Lower lobe of right lung (tissue), 2 donors: ENCODE results near the gene TRIM52. TPM values are rescaled to one million over a fixed set of nuclear protein-coding genes. Genes with fewer than 3 reads are reported as not detected.
"Not testable (repeated sequence)": the region's sequence is repeated elsewhere in the genome, so short reads cannot be mapped to it uniquely, and the experiment has no call there.

ENCODE experiments used
- ATAC-seq, 2 donors: fragments of 200-7000 bp; cut with Tn5 transposase; one replicate each; pipeline ENCODE4 v1.9.1; 2020 to 2022; ENCODE audit warnings: mild to moderate bottlenecking in 2 of 2, moderate library complexity in 2 of 2
- DNase-seq: peaks from one replicate; pipeline ENCODE4 v3.0.0-alpha.2; 2020
- H3K27ac ChIP-seq: fragments of 200-600 bp; one replicate; pipeline ENCODE4 v1.8.0; 2022
- H3K27me3 ChIP-seq: fragments of 200-600 bp; one replicate; pipeline ENCODE4 v1.8.0; 2022; ENCODE audit warnings: low read depth
- H3K36me3 ChIP-seq: fragments of 200-600 bp; one replicate; pipeline ENCODE4 v1.8.0; 2022; ENCODE audit warnings: mild to moderate bottlenecking
- H3K4me1 ChIP-seq: fragments of 200-600 bp; one replicate; pipeline ENCODE4 v1.8.0; 2022
- H3K4me3 ChIP-seq: fragments of 200-600 bp; one replicate; pipeline ENCODE4 v1.8.0; 2022; ENCODE audit warnings: mild to moderate bottlenecking
- H3K9me3 ChIP-seq: fragments of 200-600 bp; one replicate; pipeline ENCODE4 v1.8.0; 2022
- intact Hi-C: fragments of 100-400 bp; cut with DNase I; formaldehyde crosslinking; loops from one replicate; pipeline ENCODE4 v1.11.0; 2022
- long read RNA-seq: library from polyadenylated mRNA; unstranded; transcript quantifications from one replicate; pipeline ENCODE4 v2.0.0, GENCODE V29; 2021
- total RNA-seq: library from RNA; stranded (reverse); fragmentation: NEBNext Ultra II Directional; extraction: Animal tissue kit (Norgen Biotek cat#: 25700); gene quantifications from one replicate; pipeline ENCODE4 v1.2.1, GENCODE V29; 2021
- TF ChIP-seq, protein P1 (sequence below): fragments of 200-600 bp; IDR thresholded peaks from one replicate; pipeline ENCODE4 v1.8.0; 2022; ENCODE audit warnings: antibody characterized with exemption, mild to moderate bottlenecking
- donor health status: DM: no; HTN: yes; CAD: no; lungs with severe emphysema.

The TRIM52 gene
- total RNA-seq, result 20.8 TPM
- long read RNA-seq, full-length matches to known transcripts, result 21 of 24 reads
- long read RNA-seq, partial matches to known transcripts, result 0 of 24 reads
- long read RNA-seq, other reads (novel, unspliced or antisense), result 3 of 24 reads

DNA sequence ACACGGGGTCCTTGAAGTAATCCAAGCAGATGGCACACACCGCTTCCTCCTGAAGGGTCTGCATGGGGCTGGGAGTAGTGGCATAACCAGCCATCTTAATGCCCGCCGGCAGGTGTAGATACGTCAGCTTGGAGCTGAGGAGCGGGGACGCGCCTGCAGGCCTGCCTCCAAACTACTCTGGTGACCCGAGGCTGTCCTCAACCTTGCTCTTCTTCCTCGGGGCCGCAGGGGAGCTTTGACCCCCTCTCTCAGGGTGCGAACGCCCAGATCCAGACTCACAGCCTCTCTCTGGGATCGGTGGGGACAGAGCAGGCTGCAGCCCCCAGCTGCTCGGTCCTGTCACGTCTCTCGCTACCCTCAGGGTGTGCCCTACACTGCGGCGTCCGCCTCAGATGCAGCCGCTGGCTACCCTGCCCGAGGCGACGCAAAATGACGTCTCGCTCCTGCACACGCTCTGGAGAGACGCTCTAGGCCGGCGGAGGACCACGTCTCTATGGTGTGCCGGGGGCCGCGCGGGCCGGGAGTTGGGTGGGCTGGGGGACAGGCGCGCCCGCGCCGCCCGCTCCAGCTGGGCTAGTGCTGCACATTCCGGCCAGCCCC is at the start of gene TRIM52:
Gene TRIM52, minus strand, starts transcription at position 424 of the 600 bp plus-strand sequence. Its CDS starts 330 bp downstream, at position 94.
- intact Hi-C loops, result no loop called here
- H3K36me3 ChIP-seq, result peaks cover 22% of the 10 kb centered on the region
- TF ChIP-seq, protein P1, sequence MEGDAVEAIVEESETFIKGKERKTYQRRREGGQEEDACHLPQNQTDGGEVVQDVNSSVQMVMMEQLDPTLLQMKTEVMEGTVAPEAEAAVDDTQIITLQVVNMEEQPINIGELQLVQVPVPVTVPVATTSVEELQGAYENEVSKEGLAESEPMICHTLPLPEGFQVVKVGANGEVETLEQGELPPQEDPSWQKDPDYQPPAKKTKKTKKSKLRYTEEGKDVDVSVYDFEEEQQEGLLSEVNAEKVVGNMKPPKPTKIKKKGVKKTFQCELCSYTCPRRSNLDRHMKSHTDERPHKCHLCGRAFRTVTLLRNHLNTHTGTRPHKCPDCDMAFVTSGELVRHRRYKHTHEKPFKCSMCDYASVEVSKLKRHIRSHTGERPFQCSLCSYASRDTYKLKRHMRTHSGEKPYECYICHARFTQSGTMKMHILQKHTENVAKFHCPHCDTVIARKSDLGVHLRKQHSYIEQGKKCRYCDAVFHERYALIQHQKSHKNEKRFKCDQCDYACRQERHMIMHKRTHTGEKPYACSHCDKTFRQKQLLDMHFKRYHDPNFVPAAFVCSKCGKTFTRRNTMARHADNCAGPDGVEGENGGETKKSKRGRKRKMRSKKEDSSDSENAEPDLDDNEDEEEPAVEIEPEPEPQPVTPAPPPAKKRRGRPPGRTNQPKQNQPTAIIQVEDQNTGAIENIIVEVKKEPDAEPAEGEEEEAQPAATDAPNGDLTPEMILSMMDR, result peak; percentile 11
- peak within 1 kb of the TSS; percentile 86 for H3K4me3 ChIP-seq
- H3K4me1 ChIP-seq, result peaks cover 55% of the 10 kb centered on the region
- ATAC-seq (peak; percentile 96 to 97), DNase-seq (peak; percentile 95)
- no peaks in the 10 kb centered on the region for H3K27me3 ChIP-seq
- H3K9me3 ChIP-seq, result no peaks in the 10 kb centered on the region
- H3K27ac ChIP-seq, result peak within 1 kb of the TSS; percentile 99

GRCh38 chr5:181287331-181287730 is 26.4 kb upstream of the TRIM52 start:
- ATAC-seq, H3K9me3 ChIP-seq, H3K27me3 ChIP-seq, H3K36me3 ChIP-seq, DNase-seq, H3K4me3 ChIP-seq, H3K27ac ChIP-seq, intact Hi-C loops, H3K4me1 ChIP-seq: not testable (repeated sequence)

- H3K4me1 ChIP-seq, H3K4me3 ChIP-seq, H3K9me3 ChIP-seq, DNase-seq, H3K27me3 ChIP-seq, H3K27ac ChIP-seq, H3K36me3 ChIP-seq, intact Hi-C loops, ATAC-seq: not testable (repeated sequence)
Measured at GRCh38 chr5:181285962-181286705, 25.2 kb upstream of the TRIM52 start.

- TF ChIP-seq, protein P1, result peak; percentile 21
- H3K27ac ChIP-seq, intact Hi-C loops, H3K4me1 ChIP-seq, H3K4me3 ChIP-seq, H3K9me3 ChIP-seq, H3K27me3 ChIP-seq, H3K36me3 ChIP-seq, DNase-seq, ATAC-seq: not testable (repeated sequence)
Measured at GRCh38 chr5:181283841-181284755, 23.2 kb upstream of the TRIM52 start.

DNA sequence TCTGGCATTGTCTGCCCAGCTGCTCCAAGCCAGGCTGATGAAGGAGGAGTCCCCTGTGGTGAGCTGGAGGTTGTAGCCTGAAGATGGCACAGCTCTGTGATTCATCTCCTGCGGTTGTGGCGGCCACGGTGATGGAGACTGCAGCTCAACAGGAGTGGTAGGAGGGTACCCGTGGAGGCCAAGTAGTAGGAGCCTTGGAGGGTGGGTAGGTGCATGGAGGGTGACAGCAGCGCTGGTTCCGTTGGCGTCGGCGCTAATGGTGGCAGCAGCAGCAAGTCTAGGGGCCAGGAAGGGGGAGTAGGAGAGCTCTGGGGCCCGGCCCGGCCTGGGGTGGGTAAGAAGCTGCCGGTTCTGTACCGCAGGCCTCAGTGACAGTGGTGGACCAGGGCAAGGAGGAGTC is 22.4 kb upstream of the TRIM52 start:
- ATAC-seq (no peak), DNase-seq (no peak)
- TF ChIP-seq, protein P1, result no peak
- Histone ChIP-seq H3K27ac (no peak overlapping the region), H3K9me3 (no peaks in the 10 kb centered on the region), H3K36me3 (no peaks in the 10 kb centered on the region), H3K4me1 (no peaks in the 10 kb centered on the region), H3K4me3 (no peak overlapping the region), H3K27me3 (no peaks in the 10 kb centered on the region)
- intact Hi-C loops, result no loop called here

DNA sequence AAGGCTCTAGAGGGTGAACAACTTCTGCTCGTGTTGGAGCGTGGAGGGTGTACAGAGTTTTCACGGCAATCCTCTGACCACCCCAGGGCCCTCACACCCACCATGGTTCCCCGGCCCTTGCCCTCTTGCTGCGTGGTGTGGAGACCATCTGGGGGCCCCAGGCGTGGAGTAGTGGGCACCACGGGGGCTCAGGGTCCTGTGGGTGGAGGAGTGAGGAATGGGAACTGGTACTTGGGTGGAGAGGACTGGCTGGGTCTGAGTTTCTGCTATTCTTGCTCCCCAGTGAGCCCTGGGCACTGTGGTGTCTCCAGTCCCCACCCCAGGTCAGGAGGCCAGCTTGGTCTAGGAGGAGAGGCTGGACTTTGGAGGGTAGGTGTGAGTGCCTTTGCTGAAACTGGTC is 21.9 kb upstream of the TRIM52 start:
- Histone ChIP-seq H3K9me3 (no peaks in the 10 kb centered on the region), H3K4me3 (no peak overlapping the region), H3K27ac (no peak overlapping the region), H3K27me3 (no peaks in the 10 kb centered on the region), H3K4me1 (no peaks in the 10 kb centered on the region), H3K36me3 (no peaks in the 10 kb centered on the region)
- intact Hi-C loops, result no loop called here
- TF ChIP-seq, protein P1, result no peak
- no peak for DNase-seq
- ATAC-seq, result no peak

DNA sequence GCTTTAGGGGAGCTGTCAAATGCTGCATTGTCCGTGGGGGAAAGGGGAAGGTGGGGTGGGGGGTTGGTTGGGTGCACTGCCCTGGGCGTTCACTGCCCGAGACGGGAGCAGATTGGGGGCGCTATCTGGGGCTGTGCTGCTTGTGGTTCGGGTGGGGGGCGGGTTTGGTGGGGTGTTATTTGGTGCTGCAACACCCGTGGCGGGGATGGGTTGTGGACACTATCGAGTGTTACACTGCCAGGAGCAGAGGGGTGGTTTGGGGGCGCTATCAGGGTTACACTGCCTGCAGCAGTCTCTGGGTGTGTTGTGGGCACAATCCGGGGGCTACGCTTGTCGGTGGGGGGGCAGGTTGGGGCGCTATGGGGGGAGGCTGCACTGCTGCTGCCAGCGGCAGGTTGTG is 21.5 kb upstream of the TRIM52 start:
- H3K9me3 ChIP-seq, H3K27ac ChIP-seq, intact Hi-C loops, H3K4me3 ChIP-seq, ATAC-seq, H3K27me3 ChIP-seq, DNase-seq, H3K4me1 ChIP-seq, H3K36me3 ChIP-seq: not testable (repeated sequence)
